CD8-positive, alpha-beta memory T cell (primary cell): ENCODE results near the gene ADAM12. TPM values are rescaled to one million over a fixed set of nuclear protein-coding genes. Genes with fewer than 3 reads are reported as not detected.

Source experiments
- CTCF ChIA-PET: fragments of 350-600 bp; sonication (Branson Sonifier 250); formaldehyde crosslinking; loops from one replicate; lab custom pipeline; 2021; ENCODE audit warnings: antibody characterized with exemption; lab: Charles Lee
- POLR2A ChIA-PET: fragments of 350-600 bp; sonication (Branson Sonifier 250); formaldehyde crosslinking; loops from one replicate; lab custom pipeline; 2021; ENCODE audit warnings: antibody characterized with exemption; lab: Charles Lee
- DNase-seq, 5 donors: peaks; one replicate each; pipeline versions ENCODE4 v3.0.0 to v3.0.0-alpha.2; 2020 to 2022; ENCODE audit warnings: mixed read lengths in 1 of 5
- H3K27ac ChIP-seq: one replicate; pipeline ENCODE4 v1.7.0; 2013; ENCODE audit warnings: low read depth, mild to moderate bottlenecking, low read length, moderate library complexity
- H3K27me3 ChIP-seq: 2 replicates; pipeline ENCODE4 v1.7.0; 2013; ENCODE audit warnings: low read length, mild to moderate bottlenecking; ENCODE audit not compliant: insufficient read depth, poor library complexity, severe bottlenecking
- H3K36me3 ChIP-seq: 2 replicates; pipeline ENCODE4 v1.7.0; 2013; ENCODE audit warnings: mild to moderate bottlenecking, low read length, moderate library complexity; ENCODE audit not compliant: insufficient read depth
- H3K4me1 ChIP-seq: 2 replicates; pipeline ENCODE4 v1.7.0; 2013; ENCODE audit warnings: mild to moderate bottlenecking, low read length, moderate library complexity; ENCODE audit not compliant: insufficient read depth
- H3K4me3 ChIP-seq: 2 replicates; pipeline ENCODE4 v1.7.0; 2013; ENCODE audit warnings: mild to moderate bottlenecking, low read length
- H3K9me3 ChIP-seq: 2 replicates; pipeline ENCODE4 v1.7.0; 2013; ENCODE audit warnings: mild to moderate bottlenecking, low read length
- H3K27ac Mint-ChIP-seq, 8 donors: one replicate each; pipeline ENCODE4 v1.8.0; 2020 to 2021; ENCODE audit warnings: mixed read lengths in 8 of 8, mild to moderate bottlenecking in 6 of 8, inconsistent platforms in 3 of 8, moderate library complexity in 3 of 8
- H3K27me3 Mint-ChIP-seq, 2 donors: one replicate each; pipeline ENCODE4 v1.8.0; 2020 to 2021; ENCODE audit warnings: mixed read lengths in 2 of 2, mild to moderate bottlenecking in 1 of 2, moderate library complexity in 1 of 2
- H3K36me3 Mint-ChIP-seq, 3 donors: one replicate each; pipeline ENCODE4 v1.8.0; 2020 to 2021; ENCODE audit warnings: mixed read lengths in 3 of 3, inconsistent platforms in 1 of 3, mild to moderate bottlenecking in 1 of 3
- H3K4me1 Mint-ChIP-seq, 3 donors: one replicate each; pipeline ENCODE4 v1.8.0; 2020 to 2021; ENCODE audit warnings: mixed read lengths in 3 of 3, inconsistent platforms in 1 of 3, mild to moderate bottlenecking in 1 of 3
- H3K4me3 Mint-ChIP-seq, 7 donors: one replicate each; pipeline ENCODE4 v1.8.0; 2020 to 2021; ENCODE audit warnings: mixed read lengths in 7 of 7, mild to moderate bottlenecking in 6 of 7, moderate library complexity in 4 of 7, inconsistent platforms in 2 of 7
- H3K9me3 Mint-ChIP-seq, 5 donors: one replicate each; pipeline ENCODE4 v1.8.0; 2020 to 2022; ENCODE audit warnings: mixed read lengths in 5 of 5, mild to moderate bottlenecking in 3 of 5, moderate library complexity in 2 of 5, inconsistent platforms in 1 of 5
- polyA plus RNA-seq: library from polyadenylated mRNA; unstranded; fragments of 300-500 nt; fragmentation: Illumina TruSeq; gene quantifications from one replicate; pipeline ENCODE4 v1.2.3, GENCODE V29; 2021
- total RNA-seq, 2 experiments: library from RNA; stranded (reverse); gene quantifications; one replicate each; pipeline ENCODE4 v1.2.3, GENCODE V29; 2021

ADAM12 gene
- total and polyA plus RNA-seq, 3 experiments from 2014 or later, result 0.11 to 6.4 (median 0.31) TPM

DNA sequence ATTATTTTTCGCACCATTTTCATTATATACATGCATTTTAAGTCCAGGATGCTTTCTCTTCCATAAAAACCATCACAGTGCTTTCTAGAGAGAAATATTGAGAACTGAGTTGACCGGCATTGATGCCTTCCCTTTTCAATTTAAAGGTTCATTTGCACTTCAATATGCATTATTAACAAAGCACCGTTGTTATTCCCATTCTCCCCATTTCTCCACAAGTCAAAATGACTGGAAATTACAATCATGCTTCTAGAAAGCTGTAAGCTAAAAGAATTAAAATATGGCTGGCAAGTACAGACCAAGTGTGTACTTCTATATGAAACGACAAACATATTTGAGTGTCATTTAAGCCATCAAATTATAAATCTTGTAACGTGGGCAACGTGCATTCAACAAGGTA, 272.4 kb downstream of the ADAM12 start:
- no peaks in the 10 kb centered on the region for H3K27me3 ChIP-seq
- Mint-ChIP-seq H3K36me3 (peaks cover 0 to 6% (median 5%) of the 10 kb centered on the region in 3 donors), H3K4me3 (no peak overlapping the region), H3K9me3 (peaks cover 0 to 3% (median 1%) of the 10 kb centered on the region in 5 donors), H3K27ac (no peak overlapping the region), H3K4me1 (no peaks in the 10 kb centered on the region), H3K27me3 (peaks cover 0 to 4% of the 10 kb centered on the region in 2 donors)
- ChIA-PET POLR2A (no interaction called here), CTCF (no interaction called here)
- no peaks in the 10 kb centered on the region for H3K36me3 ChIP-seq
- no peak overlapping the region for H3K27ac ChIP-seq
- no peaks in the 10 kb centered on the region for H3K4me1 ChIP-seq
- H3K4me3 ChIP-seq, result no peak overlapping the region
- no peaks in the 10 kb centered on the region for H3K9me3 ChIP-seq
- DNase-seq, result no peak

DNA sequence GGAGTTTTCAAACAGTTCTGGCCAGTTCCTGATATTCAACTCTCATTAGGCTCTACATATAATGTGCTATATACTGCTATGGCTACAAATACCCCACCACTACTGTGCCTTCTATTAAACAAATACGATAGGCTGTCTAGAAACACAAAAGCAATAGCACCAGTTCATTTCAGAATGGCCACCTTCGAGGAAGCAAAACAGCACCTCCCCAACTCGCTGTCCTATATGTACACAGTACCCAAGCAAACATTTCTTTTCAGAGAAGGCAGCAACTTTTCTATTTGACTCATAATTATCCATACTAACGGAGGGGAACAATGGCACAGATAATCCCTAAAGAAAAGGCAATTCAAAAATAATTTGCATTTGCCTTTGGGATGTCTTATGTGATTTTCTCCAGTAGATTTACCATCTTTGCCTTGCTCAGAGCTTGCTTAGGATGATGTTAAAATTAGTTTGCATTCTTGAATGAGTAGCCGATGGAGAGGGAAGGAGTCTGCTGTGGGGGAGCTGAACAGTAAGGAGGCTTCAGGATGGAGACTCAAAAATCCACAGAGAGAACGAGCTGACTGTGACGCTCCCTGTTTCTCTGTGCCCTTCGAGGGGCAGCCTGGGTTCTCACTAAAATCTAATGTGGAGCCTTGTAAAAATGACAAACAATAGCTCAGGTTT, 273.3 kb downstream of the ADAM12 start:
- no peaks in the 10 kb centered on the region for H3K9me3 ChIP-seq
- no peak overlapping the region for H3K27ac ChIP-seq
- no peaks in the 10 kb centered on the region for H3K36me3 ChIP-seq
- Mint-ChIP-seq H3K36me3 (peaks cover 0 to 6% (median 5%) of the 10 kb centered on the region in 3 donors), H3K27me3 (peaks cover 2 to 4% of the 10 kb centered on the region in 2 donors), H3K9me3 (peaks cover 0 to 4% (median 1%) of the 10 kb centered on the region in 5 donors), H3K4me3 (no peak overlapping the region), H3K4me1 (no peaks in the 10 kb centered on the region), H3K27ac (no peak overlapping the region)
- H3K27me3 ChIP-seq, result no peaks in the 10 kb centered on the region
- no peaks in the 10 kb centered on the region for H3K4me1 ChIP-seq
- no peak for DNase-seq
- H3K4me3 ChIP-seq, result no peak overlapping the region
- ChIA-PET POLR2A (no interaction called here), CTCF (no interaction called here)

DNA sequence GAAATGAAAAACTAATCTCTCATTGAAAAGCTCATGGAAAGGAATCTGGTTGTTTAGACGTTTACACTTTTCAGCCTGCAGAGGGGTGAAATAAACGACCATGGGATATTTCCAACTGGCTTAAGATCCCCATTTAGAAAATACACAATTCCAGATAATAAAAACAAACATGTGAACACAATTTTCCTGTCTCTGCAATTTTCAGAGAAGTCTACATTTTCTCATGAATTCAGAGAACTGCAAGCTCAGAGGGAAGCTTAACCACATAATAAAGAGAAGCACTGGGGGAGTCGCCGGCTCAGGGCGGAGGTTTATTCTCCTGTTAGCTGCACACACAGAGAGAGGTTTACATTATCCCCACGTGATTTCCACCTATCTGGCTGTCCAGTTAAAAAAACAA, 276.8 kb downstream of the ADAM12 start:
- H3K27me3 ChIP-seq, result no peaks in the 10 kb centered on the region
- POLR2A ChIA-PET, result no interaction called here
- Mint-ChIP-seq H3K4me1 (peaks cover 0 to 3% (median 0%) of the 10 kb centered on the region in 3 donors), H3K27me3 (peaks cover 6 to 9% of the 10 kb centered on the region in 2 donors), H3K27ac (no peak overlapping the region), H3K4me3 (no peak overlapping the region), H3K36me3 (peaks cover 0 to 6% (median 5%) of the 10 kb centered on the region in 3 donors), H3K9me3 (peaks cover 0 to 9% (median 1%) of the 10 kb centered on the region in 5 donors)
- no peaks in the 10 kb centered on the region for H3K4me1 ChIP-seq
- no peaks in the 10 kb centered on the region for H3K36me3 ChIP-seq
- DNase-seq, result no peak
- no peaks in the 10 kb centered on the region for H3K9me3 ChIP-seq
- H3K4me3 ChIP-seq, result no peak overlapping the region
- H3K27ac ChIP-seq, result no peak overlapping the region
- CTCF ChIA-PET, result no interaction called here

DNA sequence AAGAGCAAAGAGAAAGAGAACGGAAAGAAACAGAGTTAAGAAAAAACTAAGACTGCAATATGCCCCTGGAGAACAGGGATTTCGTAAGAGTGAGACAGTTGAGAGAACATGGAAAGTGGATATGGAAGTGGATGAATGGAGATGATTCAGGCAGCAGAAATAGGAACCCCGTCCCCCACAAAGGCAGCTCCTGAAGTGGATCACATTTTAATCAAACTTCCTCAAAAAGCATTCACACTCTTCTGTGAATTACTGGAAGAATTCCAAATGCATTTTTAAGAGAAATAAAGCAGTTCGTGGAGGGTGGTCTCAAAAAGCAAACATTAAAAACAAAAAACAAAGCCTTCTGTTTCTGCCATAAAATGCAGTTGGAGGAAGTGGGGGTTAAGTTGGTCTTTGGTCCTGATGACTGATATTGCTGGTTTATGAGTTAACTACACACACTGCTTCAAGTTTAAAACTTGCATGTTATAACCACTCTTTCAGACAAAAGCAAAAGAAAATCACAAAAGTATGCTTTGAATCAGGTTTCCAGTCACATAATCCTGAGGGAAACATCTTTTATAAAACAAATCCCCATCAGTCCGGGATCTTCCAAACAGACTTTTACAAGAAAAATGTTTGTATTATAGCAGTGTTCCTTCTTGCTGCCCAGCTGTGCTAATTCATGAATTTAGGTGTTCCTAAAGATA, 277.6 kb downstream of the ADAM12 start:
- Histone ChIP-seq H3K36me3 (no peaks in the 10 kb centered on the region), H3K9me3 (no peaks in the 10 kb centered on the region), H3K4me3 (no peak overlapping the region), H3K27ac (no peak overlapping the region), H3K4me1 (no peaks in the 10 kb centered on the region), H3K27me3 (no peaks in the 10 kb centered on the region)
- Mint-ChIP-seq H3K9me3 (peaks cover 0 to 9% (median 0%) of the 10 kb centered on the region in 5 donors), H3K27me3 (peaks cover 6 to 9% of the 10 kb centered on the region in 2 donors), H3K27ac (no peak overlapping the region), H3K36me3 (peaks cover 0 to 6% (median 5%) of the 10 kb centered on the region in 3 donors), H3K4me1 (peaks cover 0 to 3% (median 0%) of the 10 kb centered on the region in 3 donors), H3K4me3 (no peak overlapping the region)
- ChIA-PET POLR2A (no interaction called here), CTCF (no interaction called here)
- no peak for DNase-seq

DNA sequence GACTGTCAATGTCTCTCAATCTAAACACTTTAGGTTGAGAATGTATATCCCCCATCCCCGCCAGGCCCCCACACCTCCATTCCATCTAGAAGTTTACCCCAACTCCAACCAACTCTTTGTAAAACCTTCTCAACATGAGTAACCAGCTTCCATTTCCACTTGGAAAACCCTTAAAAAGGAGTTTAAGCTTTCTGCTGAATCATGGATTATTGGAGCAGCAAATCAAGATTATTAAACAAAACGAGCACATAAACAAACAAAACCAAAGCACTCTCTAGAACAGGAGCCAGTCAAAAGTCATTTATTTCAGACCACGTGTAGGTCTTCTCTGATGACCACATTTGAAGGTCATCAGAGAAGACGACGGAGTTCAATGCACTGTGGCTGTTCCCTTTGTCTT, 278.4 kb downstream of the ADAM12 start:
- H3K4me1 Mint-ChIP-seq, result peaks cover 0 to 3% (median 0%) of the 10 kb centered on the region in 3 donors
- peaks cover 6 to 9% of the 10 kb centered on the region in 2 donors for H3K27me3 Mint-ChIP-seq
- no peaks in the 10 kb centered on the region for H3K9me3 ChIP-seq
- H3K27me3 ChIP-seq, result no peaks in the 10 kb centered on the region
- H3K9me3 Mint-ChIP-seq, result peaks cover 0 to 9% (median 0%) of the 10 kb centered on the region in 5 donors
- no peak for DNase-seq
- H3K36me3 ChIP-seq, result no peaks in the 10 kb centered on the region
- peak overlapping the region in 1 of 8 donors; percentile 16 for H3K27ac Mint-ChIP-seq
- no peak overlapping the region for H3K4me3 ChIP-seq
- H3K4me3 Mint-ChIP-seq, result no peak overlapping the region
- no peaks in the 10 kb centered on the region for H3K4me1 ChIP-seq
- H3K36me3 Mint-ChIP-seq, result peaks cover 0 to 5% (median 5%) of the 10 kb centered on the region in 3 donors
- ChIA-PET CTCF (no interaction called here), POLR2A (no interaction called here)
- H3K27ac ChIP-seq, result no peak overlapping the region

DNA sequence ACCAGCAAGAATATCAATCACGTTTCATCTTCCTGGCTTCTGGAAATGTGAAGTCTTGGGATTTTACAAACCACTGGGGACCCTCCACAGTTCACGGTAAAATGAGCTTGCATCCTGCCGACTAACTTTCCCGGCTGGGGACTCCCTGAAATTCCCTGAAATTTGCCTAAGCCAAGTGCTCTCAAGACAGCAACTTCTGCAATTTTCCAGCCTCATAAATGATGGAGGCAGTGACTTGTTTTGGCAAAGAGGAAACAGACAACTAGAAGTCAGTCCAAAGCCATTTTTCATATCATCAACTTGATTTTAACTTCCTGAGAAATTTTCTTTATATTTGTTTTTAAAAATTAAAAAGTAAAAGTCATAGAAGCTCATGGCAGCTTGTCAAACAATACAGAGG, 279.6 kb downstream of the ADAM12 start:
- Mint-ChIP-seq H3K4me1 (peaks cover 0 to 3% (median 0%) of the 10 kb centered on the region in 3 donors), H3K27me3 (peaks cover 6 to 9% of the 10 kb centered on the region in 2 donors), H3K4me3 (no peak overlapping the region), H3K36me3 (peaks cover 0 to 5% (median 4%) of the 10 kb centered on the region in 3 donors), H3K27ac (no peak overlapping the region), H3K9me3 (peaks cover 0 to 9% (median 0%) of the 10 kb centered on the region in 5 donors)
- Histone ChIP-seq H3K36me3 (no peaks in the 10 kb centered on the region), H3K27ac (no peak overlapping the region), H3K4me1 (no peaks in the 10 kb centered on the region), H3K9me3 (no peaks in the 10 kb centered on the region), H3K27me3 (no peaks in the 10 kb centered on the region), H3K4me3 (no peak overlapping the region)
- no peak for DNase-seq
- ChIA-PET CTCF (no interaction called here), POLR2A (no interaction called here)

DNA sequence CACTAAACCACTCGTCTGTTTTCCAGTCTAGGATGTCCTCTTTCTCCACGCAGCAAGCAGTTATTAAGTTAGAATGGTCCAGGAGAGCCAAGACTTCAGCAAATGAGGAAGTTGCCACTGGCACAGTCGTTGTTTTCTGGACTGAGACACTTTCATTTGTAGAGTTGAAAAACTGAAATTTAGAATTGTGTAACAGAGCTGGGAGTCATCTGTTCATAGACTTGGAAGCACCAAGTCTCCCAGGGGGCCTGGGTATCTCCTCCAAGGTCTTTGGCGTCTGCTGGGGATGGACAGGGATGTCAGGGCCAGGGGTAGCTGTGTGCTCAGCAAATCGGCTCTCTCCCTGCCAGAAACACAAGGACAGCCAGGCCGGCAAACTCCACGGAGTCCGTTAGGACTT, 283.5 kb downstream of the ADAM12 start:
- peaks cover 0 to 3% (median 0%) of the 10 kb centered on the region in 3 donors for H3K4me1 Mint-ChIP-seq
- H3K27ac ChIP-seq, result no peak overlapping the region
- peaks cover 0 to 4% (median 0%) of the 10 kb centered on the region in 5 donors for H3K9me3 Mint-ChIP-seq
- H3K27me3 Mint-ChIP-seq, result peaks cover 1 to 4% of the 10 kb centered on the region in 2 donors
- POLR2A ChIA-PET, result no interaction called here
- DNase-seq, result no peak
- H3K36me3 Mint-ChIP-seq, result no peaks in the 10 kb centered on the region
- H3K27ac Mint-ChIP-seq, result no peak overlapping the region
- H3K9me3 ChIP-seq, result no peaks in the 10 kb centered on the region
- no peak overlapping the region for H3K4me3 Mint-ChIP-seq
- H3K4me3 ChIP-seq, result no peak overlapping the region
- no peaks in the 10 kb centered on the region for H3K36me3 ChIP-seq
- no peaks in the 10 kb centered on the region for H3K27me3 ChIP-seq
- CTCF ChIA-PET, result no interaction called here
- no peaks in the 10 kb centered on the region for H3K4me1 ChIP-seq

DNA sequence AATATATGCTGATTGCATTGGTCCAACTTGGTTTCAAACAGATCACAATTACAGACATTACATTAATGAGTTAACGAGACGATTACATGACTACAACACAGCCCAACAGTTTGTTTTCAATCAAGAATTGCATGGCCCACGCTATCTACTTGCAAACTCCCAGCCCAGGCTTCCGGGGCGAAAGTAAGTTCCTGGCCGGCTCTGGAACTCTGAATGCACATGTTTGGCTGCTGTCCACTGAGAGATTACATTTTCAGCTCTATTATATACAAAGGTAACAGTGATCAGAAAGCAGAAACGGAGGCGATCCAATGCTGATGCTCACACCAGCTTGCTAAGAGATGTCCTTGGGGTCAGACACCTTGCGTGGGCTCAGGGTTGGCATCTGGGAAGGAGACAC, 285.6 kb downstream of the ADAM12 start:
- no peak for DNase-seq
- ChIA-PET CTCF (no interaction called here), POLR2A (no interaction called here)
- Mint-ChIP-seq H3K36me3 (no peaks in the 10 kb centered on the region), H3K27ac (peak overlapping the region in 1 of 8 donors; percentile 14), H3K27me3 (peaks cover 0 to 4% of the 10 kb centered on the region in 2 donors), H3K4me1 (peaks cover 0 to 3% (median 0%) of the 10 kb centered on the region in 3 donors), H3K4me3 (no peak overlapping the region), H3K9me3 (peaks cover 0 to 3% (median 0%) of the 10 kb centered on the region in 5 donors)
- Histone ChIP-seq H3K4me1 (no peaks in the 10 kb centered on the region), H3K27ac (no peak overlapping the region), H3K4me3 (no peak overlapping the region), H3K36me3 (no peaks in the 10 kb centered on the region), H3K9me3 (no peaks in the 10 kb centered on the region), H3K27me3 (no peaks in the 10 kb centered on the region)
